ENCODE measurements around the gene CISD2. TPM values are rescaled to one million over a fixed set of nuclear protein-coding genes. Genes with fewer than 3 reads are reported as not detected.

The CISD2 gene
- total RNA-seq, 3 donors from 2014 or later: 22.5 to 24.5 (median 23.1) TPM

DNA sequence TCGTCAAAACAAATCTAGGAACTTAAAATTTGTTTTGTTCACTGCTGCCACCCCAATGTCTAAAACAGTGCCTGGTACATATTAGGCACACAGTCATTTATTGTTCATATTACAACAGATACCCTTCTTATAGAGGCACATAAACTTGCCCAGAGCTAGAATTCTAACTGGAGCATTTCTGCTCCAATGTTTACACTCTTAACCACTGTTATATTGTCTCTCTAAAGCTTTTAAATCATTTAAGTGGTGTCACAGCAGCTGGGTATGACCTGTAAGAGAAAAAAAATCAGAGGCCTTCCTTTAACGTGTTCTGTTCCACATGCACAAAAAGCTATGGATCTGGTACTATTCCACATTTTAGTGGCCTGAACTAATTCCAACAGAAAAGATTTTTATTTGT is 44.4 kb upstream of the CISD2 start:
- intact Hi-C loops (cut with DNase I, micrococcal nuclease): loop anchor here in 1 of 2 donors (5.0 kb wide), 1 partner anchor 188 kb away; no protein-coding TSS in a partner anchor
- H3K4me3 ChIP-seq: no peak overlapping the region
- DNase-seq (no peak), ATAC-seq (no peak)
- H3K36me3 ChIP-seq (ENCODE audit: low read depth): peaks cover 5% of the 10 kb centered on the region
- no peaks in the 10 kb centered on the region for H3K9me3 ChIP-seq
- peaks cover 37% of the 10 kb centered on the region for H3K4me1 ChIP-seq (ENCODE audit: low read depth)
- TF ChIP-seq, protein P1, sequence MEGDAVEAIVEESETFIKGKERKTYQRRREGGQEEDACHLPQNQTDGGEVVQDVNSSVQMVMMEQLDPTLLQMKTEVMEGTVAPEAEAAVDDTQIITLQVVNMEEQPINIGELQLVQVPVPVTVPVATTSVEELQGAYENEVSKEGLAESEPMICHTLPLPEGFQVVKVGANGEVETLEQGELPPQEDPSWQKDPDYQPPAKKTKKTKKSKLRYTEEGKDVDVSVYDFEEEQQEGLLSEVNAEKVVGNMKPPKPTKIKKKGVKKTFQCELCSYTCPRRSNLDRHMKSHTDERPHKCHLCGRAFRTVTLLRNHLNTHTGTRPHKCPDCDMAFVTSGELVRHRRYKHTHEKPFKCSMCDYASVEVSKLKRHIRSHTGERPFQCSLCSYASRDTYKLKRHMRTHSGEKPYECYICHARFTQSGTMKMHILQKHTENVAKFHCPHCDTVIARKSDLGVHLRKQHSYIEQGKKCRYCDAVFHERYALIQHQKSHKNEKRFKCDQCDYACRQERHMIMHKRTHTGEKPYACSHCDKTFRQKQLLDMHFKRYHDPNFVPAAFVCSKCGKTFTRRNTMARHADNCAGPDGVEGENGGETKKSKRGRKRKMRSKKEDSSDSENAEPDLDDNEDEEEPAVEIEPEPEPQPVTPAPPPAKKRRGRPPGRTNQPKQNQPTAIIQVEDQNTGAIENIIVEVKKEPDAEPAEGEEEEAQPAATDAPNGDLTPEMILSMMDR (IDR thresholded peaks at IDR 0.05): no peak

DNA sequence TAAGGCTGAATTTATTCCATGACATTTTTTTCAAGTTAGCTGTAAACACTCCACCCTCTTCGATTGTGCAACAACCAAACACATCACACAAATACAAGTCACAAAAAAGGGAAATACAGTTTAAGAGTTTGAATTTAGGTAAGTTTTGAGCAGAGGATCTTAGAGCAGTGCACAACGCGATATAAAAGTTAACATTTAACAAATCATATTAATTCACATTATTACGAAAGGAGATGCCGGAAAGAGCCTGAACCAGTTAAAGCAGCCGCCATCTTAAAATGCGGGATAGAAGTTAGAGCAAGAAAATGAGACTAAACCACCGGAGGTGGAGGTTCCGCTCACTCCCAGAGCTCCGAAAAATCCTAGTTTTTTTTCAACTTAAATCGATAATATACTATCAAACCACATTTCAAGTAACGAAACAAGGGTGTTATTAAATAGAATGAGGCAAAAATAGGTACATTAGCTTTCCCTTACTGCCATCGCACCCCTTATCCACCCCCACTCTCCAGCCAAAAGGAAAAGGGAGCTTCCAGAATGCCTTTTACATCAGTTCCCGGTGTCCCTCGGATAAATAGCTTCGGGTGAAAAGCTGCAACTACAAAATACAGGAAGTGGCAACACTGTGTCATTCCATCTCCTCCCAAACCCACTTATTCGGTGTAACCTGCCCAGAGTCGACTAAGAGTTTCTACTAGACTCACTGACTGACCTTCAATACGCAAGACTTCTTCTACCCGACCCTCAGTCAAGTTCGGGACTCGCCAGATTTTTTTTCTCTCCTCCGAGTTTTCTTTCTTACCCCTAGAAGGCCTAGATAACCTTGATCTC is 43.3 kb upstream of the CISD2 start:
- peaks cover 5% of the 10 kb centered on the region for H3K36me3 ChIP-seq (ENCODE audit: low read depth)
- DNase-seq (peak in 1 of 3 donors; percentile 65), ATAC-seq (no peak)
- peak overlapping the region; percentile 96 for H3K4me3 ChIP-seq
- H3K4me1 ChIP-seq (ENCODE audit: low read depth): peaks cover 26% of the 10 kb centered on the region
- no peaks in the 10 kb centered on the region for H3K9me3 ChIP-seq
- TF ChIP-seq, protein P1 (IDR thresholded peaks at IDR 0.05): no peak
- intact Hi-C loops (cut with DNase I, micrococcal nuclease): no loop called here

DNA sequence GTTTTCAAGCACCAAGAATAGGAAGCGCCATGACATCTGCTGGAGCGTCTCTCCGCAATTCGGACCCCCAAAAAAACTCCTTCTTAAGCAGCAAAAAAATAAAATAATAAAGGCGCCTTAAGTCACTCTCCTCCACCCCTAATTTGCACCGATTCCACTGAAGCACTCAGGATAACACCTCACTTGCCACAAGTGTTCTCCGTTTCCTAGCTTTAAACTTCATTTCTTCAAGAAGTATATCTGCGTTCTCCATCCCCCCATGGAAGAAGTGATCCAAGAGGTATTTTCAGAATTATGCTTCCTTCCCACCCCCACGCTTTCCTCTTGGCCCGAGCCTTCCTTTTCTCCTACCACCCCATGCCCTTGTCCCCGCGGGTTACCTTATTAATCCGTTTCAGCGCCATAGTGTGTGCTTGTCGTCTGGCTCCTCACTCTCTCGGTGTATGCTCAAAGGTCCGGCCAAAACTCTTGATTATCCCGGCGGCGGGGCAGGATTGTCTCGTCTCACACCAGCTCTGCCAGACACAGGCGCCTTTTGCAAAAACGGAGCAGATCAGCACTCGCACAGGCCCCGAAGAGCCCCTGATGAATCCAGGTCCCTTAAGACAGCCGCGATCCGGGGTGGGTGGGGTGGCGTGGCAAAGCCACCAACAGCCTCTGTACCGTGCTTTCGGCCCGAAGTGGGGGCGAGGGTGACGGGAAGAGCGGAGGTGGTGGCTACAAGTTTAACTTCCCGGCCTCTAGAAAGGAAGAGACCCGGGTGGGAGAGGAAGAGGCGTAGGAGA is 42.5 kb upstream of the CISD2 start:
- TF ChIP-seq, protein P1 (IDR thresholded peaks at IDR 0.05): no peak
- DNase-seq (no peak), ATAC-seq (no peak)
- intact Hi-C loops (cut with DNase I, micrococcal nuclease): no loop called here
- peaks cover 18% of the 10 kb centered on the region for H3K4me1 ChIP-seq (ENCODE audit: low read depth)
- no peaks in the 10 kb centered on the region for H3K9me3 ChIP-seq
- peaks cover 5% of the 10 kb centered on the region for H3K36me3 ChIP-seq (ENCODE audit: low read depth)
- H3K4me3 ChIP-seq: peak overlapping the region; percentile 96

DNA sequence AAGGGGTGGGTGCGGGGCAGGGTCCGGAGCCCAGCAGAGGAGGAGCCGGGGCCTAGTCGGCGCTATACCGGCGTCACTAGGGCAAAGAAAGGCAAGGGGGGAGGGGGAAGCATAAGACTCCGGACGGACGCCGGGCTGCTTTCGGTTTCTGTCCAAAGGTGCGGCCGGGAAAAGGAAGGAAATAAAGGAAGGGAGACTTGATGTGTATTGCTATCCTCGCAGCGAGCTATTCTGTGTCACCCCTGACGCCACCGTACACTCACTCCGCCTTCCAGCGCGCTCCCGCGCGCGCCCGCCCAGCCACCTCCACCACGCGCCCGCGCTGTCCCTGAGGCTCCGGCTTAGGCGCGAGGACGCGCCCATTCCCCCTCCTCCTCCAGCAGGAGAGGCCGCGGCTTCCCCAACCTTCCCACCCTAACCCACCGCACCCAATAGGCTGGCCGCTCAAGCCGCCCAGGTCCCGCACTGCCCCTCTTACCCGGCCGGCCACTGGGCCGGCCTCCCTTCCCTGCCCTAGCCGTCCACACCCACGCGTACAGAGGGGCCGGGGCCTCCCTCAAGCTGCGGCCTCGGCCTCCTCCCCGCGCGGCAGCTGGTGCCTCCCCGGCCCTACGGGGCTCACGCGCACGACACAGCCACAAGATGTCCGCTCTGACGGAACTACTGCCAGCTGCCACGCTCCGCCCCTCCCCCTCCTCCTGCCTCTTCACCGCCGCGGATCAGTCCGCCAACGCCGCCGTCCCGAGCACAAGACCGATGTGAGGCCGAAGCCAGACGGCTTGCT is 41.7 kb upstream of the CISD2 start, which contains the start of gene UBE2D3:
Gene UBE2D3, minus strand, starts transcription at position 662 of the 784 bp plus-strand sequence. CDS start 1,043 bp downstream, outside the sequence.
- Histone ChIP-seq H3K4me1 (ENCODE audit: low read depth) (peaks cover 13% of the 10 kb centered on the region), H3K4me3 (peak within 1 kb of the TSS; percentile 96), H3K36me3 (ENCODE audit: low read depth) (peaks cover 5% of the 10 kb centered on the region), H3K9me3 (no peaks in the 10 kb centered on the region)
- DNase-seq (peak; percentile 95 to 97 (median 96)), ATAC-seq (peak; percentile 78)
- TF ChIP-seq, protein P1 (IDR thresholded peaks at IDR 0.05): no peak
- intact Hi-C loops (cut with DNase I, micrococcal nuclease): no loop called here

All from mucosa of descending colon (tissue), 3 donors.